ENCODE results near the gene NT5C2.
A peak's percentile ranks its signal among the peaks of the same experiment; 100 is the strongest.
"Not testable (repeated sequence)": the region's sequence is repeated elsewhere in the genome, so short reads cannot be mapped to it uniquely, and the experiment has no call there.

The NT5C2 gene

DNA sequence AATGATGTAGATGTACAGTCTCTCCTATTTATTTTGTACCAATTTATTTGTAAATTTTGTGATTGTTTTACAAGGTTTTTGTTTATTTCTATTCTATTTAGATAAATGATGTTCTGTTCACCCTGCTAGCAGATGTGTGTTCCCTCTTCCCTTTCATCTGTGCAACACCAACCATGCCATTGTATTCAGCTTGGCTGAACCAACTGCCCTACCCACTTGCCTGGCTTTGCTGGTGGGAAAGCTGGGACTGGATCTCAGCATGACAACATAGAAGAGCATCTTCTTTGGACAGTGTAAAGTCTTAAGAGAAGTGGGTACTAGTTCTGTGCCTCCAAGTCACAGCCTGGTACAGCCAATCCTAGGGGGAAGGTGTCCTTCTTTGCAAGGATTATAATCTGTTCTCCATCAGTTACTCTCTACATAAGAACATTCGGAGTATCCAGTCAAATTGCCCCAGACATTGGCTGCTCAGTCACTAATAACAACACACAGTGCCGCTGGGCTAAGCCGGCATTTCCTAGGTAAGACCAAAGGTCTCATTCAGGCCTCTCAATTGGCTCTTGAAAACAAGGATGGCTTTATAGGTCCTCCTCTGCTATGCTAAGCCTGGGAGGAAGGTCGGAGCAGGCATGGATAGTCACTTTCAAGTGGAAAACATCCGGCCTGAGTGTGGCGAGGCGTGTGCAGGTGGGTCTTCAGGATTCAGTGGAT is 109.7 kb downstream of the NT5C2 start:
- no peak for DNase-seq

DNA sequence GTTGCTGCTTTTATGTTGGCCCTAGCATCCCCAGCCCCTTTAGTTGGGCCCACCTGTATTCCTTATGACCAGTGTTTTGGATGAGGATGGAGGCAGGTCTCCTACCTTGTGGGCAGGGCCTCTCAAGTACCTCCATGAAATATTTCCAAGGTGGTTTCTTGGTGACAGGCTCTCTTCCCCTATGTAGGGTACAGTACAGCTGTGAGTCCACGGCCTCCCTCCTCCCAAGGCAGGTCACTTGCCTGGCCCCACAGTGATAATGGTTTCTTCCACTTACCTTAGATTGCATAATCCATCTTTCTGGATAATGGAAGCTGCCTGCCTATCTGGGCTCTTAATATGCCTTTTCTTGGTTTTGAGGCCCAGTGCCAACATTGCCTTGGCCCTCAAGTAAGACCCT is 110.4 kb downstream of the NT5C2 start:
- no peak for DNase-seq

DNA sequence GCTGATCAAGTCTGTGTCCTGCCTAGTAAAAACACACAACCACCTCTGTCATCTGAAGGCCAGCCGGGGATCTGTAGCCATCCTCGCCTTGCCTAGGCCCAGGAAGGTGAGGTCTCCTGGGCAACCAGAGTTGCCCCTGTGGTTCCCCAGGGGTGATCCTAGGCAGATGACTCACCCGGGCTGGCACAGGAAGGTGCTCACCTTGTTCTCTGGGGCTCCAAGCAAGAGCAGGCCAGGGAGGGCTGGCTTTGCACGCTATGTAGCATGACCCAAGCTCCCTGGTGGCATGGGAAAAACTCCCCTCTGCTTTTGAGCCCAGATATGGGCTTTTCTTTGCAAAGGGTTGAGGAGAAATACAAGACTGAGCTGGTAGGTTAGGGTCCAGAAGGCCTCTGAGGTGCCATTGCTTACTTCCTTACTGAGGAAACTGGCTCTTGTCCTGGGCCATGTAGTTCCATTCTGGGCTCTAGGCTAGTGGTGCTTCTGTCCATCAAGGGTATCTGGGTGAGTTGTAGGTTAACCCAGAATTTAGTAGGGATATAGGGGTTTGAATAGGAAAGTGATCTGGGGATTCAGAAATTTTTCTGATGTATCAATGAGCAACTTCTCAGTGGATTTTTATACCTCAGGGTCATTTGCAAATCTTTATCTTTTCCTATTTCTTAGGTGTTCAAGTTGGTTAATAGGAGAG is 112.0 kb downstream of the NT5C2 start:
- DNase-seq = no peak

DNA sequence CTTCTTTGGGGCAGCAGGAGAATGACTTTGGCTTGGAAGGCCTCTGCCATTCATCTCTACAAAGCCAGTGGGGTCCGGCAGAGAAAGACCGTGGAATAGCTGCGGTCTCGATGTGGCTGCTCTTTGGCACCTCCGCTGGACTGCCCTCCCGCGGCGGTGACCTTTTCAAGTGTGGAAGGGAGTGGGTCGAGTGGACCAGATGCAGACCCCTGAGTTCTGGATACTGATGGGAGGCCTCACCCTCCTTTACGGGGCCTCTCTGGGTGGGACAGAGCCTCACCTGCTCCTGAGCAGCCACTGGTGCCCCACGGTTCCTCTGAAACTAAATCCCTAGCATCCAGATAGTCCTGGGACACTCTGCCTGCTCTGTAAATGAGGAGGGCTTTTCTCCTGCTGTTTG is 113.1 kb downstream of the NT5C2 start:
- no peak for DNase-seq

DNA sequence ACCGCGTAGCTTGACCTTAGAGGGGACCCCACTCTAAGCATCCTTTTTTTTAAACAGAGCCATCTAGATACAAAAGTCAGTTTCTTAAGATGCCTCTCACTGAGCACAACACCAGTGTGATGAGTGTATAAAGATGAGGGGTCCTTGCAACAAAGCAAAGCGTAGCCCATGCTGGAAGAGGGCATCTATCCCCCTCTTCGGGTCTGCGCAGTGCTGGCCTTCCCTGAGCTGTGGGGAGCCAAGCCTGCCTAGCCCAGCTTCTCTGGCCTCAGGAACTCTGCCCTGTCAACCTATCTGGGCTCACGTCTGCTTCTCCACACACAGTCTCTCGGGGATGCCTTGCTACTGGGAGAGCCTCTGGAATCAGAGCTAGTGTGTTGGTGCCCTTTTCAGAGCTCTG is 114.0 kb downstream of the NT5C2 start:
- DNase-seq = no peak

DNA sequence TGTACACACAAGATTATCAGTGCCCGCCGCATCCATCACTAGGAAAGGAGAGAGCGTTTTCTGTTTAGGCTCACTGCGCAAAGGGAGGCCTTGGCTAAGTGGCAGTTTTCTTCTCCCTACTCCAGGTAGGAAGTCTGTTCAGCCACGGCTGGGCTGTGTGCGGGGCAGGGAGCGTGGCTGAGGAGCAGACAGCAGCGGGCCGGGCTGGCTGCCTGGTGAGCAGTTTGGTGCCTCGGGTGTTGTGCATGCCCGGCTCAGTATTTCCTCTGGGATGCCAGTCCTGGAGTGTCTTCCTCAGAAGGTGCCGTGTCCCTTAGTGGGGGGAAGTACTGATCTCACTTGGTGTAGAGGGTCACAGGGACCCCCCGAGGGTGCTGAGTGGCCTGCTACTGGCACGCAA is 114.4 kb downstream of the NT5C2 start:
- DNase-seq = no peak

DNA sequence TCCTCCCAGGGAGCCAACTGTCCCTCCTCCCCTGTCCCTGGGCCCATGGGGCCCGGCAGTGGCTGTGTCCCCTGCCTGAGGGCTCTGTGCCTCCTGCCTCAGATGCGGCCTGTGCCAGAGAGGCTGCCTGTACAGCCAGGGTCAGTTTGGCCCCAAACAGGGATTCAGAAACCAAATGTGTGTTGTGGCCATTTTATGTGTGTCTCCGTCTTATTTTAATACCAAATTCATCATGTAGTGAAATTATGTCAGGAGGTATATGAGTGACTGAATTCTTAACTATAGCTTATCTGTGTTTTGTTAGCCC is 114.8 kb downstream of the NT5C2 start:
- DNase-seq = no peak

DNA sequence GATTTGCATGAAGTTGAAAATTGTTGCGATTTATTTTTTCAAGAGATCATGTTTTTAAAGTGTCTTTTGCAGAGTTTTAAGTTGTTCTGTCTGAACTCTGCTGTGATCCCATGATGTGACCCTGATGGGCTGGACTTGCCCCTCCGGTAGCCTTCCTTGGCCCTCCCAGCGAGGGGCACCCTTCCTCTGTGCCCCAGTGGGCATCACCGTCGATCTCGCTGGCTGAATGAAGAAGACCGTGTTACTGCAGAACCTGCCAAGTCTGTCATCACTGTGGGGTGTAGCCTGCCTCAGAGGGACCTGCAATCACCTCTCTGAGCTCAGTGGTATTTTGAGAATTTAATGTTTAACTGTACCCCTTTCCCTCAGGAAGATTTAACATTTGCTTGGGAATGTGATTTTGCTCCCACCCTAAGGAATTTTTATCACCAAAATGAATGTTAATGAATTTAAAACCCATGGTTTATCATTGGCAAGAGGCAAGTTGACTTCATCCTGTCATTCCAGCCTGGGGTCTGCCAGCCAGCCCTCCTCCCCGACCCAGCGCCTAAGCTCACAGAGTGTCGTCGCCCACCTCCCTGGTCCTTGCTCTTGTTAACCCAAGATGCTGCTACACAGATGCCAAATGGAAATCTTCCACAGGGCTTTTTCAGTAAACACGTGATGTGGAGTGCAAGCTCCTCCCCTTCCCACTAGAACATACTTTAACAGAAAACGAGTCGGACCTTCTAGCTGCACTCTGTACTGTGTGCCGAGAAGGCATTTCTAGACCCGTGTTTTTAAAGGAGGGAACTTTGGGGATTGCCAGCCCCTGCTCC is 115.4 kb downstream of the NT5C2 start:
- no peak for DNase-seq

DNA sequence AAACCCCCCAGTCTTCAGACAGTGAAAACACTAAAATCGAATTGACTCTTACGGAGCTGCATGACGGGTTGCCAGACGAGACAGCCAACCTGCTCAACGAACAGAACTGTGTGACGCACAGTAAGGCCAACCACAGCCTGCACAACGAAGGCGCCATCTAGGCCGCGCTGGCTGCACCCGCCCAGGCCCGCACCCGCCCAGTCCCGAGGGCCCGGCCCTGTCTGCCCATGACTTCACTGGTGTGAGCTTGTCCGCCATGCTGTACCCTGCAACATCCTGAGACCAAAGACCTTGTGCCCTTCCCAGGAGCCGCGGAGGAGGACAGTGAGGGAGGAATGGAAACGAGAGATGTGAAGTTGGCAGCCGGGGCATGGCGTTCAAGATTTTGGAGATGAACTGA is 116.1 kb downstream of the NT5C2 start:
- no peak for DNase-seq

DNA sequence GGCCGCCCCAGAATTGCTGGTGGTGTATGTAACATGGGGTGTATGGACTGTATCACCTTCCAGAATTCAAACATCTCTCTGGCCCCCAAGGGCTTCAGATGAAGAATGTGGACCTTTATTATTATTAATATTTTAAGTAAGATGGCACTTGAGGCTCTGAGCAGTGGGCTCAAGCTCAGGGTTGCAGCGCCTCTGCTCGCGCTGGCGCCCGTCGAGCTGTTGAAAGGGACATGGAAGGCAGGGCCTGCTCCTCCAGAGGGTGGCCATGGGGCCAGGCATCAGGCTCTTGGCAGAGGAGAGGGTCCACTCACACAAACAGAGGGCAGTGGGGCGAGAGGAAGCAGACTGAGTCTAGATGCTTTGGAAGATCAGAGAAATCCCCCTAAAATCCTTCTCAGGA is 120.2 kb downstream of the NT5C2 start:
- DNase-seq = no peak

DNA sequence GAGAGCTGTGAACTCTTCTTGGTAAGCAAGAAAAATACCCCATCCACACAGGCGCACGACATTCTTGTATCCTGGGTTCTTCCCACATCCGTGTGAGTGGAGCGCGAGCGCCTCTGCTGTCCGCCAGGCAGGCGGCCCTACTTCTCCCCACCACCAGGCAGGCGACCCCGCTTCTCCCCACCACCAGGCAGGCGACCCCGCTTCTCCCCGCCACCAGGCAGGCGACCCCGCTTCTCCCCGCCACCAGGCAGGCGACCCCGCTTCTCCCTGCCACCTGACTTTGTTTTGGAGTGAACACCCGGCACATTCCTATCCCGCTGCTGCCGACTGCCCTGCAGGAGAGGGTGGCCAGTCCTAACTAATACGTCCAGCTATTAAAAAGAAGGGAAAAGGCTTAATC is 120.8 kb downstream of the NT5C2 start:
- no peak for DNase-seq

DNA sequence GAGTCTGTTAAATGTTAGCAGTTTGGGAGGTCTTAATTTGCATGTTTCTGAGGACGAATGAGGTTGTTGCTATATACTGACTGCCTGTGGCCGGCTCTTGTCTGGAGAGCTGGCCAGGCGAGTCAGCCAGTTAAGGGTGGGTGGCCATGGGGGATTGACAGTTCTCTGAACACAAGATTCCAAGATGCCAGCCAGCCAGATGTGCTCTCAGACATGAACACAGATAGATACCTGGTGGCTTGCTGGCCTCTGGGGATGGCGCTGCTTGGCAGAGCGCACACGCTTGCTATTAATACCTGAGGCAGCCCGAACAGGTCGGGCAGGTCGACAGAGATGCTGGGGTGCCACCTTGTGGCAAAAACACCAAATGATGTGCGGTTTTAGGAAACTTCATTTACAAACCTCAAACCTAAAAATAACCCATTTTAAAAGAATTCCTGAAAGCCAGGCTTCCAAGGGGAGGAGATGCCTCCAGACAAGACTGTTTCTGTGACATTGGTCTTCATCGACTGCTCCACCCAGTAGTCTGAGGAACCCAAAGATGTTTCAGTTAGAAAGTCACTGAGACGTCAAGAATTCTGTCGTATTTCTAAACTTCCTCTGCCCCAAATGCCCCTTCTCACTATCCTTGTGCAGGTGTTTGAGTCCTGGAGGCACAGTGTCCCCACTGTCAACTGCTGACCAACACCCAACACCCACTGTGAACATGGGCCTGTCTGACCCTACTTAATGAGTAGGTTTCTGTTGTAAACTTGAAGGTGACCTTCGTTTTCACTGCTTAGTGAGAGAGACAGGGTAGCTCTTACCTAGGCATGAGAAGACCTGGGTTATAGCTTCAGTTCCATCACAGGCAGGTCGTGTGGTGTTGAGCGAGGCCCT is 123.4 kb downstream of the NT5C2 start:
- DNase-seq = peak; percentile 28

DNA sequence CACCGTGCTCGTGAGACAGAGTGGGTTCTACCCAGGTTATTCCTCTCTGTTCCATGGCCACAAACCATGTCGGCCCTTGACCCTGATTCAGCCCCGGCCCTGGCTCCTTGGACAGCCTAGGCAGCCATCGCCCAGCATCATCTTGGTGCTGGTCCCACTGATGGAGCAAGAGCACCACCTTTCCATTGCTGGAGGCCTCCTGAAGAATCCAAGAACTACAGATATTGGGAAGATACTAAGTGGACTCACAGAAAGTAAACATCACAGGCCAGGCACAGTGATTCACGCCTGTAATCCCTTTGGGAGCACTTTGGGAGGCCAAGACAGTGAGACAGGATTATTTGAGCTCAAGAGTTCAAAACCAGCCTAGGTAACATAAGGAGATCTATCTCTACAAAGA is 125.1 kb downstream of the NT5C2 start:
- DNase-seq = no peak

DNA sequence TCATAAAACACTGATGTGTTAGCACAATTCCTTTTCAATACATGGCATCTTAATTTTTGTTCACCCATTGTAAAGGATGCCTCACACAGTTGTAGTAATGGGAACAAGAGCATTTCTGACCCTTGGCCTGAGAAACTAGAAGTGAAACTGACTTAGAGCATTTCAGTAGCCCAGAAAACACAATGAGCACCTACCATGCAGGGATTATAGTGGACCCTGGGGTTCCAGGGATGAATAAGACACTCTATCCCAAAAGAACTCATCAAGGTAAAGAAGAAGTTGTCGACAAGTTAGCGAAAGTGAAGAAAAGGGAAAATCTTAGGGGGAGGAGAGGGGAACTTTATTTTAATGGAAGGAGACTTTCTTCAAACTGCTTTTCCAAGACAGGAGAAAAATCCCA is 125.6 kb downstream of the NT5C2 start:
- no peak for DNase-seq

DNA sequence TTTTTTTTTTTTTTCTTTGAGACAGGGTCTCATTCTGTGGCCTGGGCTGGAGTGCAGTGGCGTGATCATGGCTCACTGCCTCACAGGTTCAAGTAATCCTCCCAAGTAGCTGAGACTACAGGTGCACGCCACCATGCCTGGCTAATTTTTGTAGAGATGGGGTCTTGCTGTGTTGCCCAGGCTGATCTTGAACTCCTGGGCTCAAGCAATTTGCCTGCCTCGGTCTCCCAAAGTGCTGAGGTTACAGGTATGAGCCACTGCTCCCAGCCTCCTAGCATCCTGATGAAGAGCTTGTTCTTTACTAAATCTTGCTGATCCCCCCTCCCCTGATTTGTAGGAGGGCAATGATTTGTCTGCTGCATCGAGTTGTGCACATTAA is 126.0 kb downstream of the NT5C2 start:
- DNase-seq = not testable (repeated sequence)

DNA sequence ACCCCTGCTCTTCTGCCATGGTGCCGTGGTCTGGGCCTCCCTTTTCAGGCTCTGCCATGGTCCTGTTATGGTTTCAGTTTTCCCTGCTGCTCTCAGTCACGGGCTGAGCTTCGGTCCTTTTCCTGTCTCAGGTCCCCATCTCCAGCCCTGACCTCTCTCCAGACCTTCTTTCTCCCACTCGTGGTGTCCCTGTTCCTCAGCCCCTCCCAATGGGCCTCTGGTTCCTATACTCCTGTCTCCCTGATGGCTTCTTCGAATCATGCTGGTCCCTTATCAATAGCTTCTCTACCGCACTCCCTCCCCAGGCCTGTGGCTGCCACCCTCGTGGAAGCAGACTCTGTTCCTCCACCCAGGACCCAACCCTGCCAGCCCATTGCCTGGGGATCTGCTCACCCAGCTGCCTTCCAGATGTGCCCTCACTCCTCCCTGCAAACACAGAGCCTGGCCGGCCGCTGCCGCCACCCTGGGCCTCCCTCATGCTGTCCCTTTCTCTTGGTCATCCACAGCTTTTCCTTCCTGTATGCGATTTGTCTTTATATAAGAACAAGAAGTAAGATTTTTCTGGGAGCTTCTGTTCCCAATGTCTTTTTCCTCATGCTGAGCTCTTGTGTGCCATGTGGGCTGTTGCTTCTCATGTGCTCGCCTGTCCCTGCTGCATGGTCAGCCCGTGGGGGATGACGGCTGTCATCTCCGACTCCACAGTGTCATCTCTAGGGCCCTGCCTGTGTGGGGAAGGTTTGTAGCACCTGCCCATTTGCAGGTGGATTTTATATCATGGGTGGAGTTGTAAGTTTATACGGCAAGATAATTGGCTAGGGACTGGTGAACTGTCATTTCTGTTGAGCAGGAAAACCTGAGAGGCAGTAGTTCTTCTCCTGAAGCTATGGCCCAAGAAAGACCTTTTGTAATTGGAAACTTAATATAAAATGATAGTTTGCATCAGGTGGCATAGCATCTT is 126.7 kb downstream of the NT5C2 start:
- DNase-seq = no peak

DNA sequence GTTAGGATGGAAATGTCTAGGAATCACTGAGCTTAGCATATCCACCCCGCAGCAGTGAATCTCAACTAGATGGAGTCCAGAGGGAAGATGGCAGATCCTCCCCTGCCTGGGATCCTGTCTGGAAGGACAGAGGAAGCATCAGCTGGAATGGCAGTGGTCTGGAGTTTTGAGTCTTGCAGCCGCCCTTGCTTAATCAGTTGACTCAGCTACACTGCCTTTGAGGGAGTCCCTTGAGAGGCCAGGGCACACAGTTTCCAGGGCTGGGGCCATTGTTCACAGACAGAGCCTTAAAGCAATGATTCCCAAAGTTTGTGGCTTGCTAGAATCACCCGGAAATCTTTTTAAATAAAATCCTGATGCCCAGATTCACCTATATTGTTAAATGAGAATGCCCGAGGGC is 128.1 kb downstream of the NT5C2 start:
- DNase-seq = no peak

DNA sequence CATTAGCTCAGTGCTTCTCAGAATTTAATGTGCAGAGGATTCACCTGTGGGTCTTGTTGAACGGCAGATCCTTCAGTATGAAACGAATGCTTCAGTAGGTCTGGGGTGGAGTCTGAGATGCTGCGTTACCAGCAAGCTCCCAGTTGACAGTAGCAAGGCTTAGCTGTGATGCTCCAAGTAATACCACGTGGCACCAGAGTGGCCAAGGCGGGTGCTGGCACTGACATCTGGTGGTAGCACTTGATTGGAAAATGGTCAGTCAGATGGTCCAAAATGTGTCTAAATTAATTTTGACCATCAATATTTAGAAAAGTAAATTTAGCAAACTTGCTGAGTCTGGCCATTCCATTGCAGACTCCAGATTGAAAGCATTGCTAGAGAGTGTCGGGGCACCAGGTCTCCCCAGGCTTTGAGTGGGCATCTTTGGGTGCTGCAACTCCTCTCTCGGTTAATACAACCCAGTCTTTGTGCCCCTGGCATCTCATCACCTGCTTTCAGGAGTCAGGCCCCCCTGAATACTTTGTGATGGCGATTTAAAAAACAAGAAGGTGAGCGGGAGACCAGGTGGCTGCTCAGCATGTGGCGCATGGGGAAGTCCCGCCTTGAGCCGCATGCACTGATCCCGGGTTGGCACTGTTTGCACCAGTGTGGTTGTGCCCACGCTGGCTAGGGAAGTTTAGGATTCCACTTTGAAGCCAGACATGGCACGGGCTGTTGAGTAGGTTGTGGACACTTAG is 130.1 kb downstream of the NT5C2 start:
- DNase-seq = no peak

DNA sequence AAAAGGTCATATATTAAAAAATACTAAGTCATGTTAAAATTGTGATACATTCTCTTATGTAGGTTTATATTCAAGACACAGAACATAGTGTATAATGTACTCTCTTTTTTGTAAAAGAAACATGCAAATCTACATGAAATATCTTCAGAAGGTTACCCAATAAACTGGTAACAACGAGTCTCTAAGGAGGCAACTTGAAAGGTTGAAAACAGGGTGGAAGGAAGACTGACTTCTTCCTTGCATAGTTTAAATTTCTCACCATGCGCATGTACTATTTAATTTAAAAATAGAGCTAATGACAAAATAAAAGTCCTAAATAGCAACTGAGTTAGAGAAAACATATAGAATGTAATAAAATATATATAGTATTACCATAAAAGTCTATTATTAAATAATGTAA is 132.5 kb downstream of the NT5C2 start:
- DNase-seq = no peak

DNA sequence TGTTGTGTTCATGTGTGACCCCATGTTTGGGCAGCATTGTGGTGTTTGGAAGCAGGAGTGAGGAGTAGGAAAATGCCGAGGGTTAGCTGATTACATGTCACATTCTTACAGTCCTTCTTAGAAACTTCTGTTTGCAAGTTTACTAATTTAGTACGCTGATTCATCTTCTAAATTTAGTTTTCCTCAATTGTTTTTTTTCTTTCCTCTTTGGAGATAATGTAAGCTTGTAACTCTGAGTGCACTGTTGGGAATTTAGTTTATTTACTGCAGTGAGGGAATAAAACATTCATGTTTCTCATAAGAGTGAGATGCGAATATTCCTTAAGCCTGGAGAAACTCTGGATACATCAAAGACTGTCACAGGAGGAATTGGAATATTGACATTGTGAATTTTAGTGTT is 135.0 kb downstream of the NT5C2 start:
- peak; percentile 11 for DNase-seq

DNA sequence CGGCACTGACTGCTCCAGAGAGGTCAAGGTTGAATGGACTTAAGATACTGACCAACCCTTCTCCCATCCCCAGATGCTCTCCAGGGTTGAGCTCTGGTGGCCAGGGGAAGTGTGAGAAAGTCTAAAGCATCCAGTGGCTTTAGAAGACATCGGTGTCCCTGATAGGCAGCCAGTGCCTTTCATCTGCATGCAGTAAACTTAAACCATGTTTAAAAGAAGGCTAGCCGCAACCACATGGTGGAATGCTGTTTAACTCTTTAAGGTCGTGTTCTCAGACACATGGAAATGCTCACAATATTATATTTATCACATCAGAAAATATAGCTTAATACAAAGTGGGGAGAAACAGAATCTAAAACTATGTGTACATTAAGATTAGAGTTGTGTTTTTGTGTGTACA is 138.0 kb downstream of the NT5C2 start:
- DNase-seq = no peak
